Muscle layer of colon (tissue), 2 donors: ENCODE measurements around the gene UTS2R.
"Not testable (repeated sequence)": the region's sequence is repeated elsewhere in the genome, so short reads cannot be mapped to it uniquely, and the experiment has no call there.

Experiments used
- H3K27ac ChIP-seq: one replicate; pipeline ENCODE4 v1.7.0; 2013; ENCODE audit warnings: low read depth, mild to moderate bottlenecking, low read length, moderate library complexity
- H3K27me3 ChIP-seq, 2 donors: one replicate each; pipeline ENCODE4 v1.7.0; 2013; ENCODE audit warnings: low read length in 2 of 2, mild to moderate bottlenecking in 2 of 2; ENCODE audit not compliant: insufficient read depth in 2 of 2, control insufficient read depth in 1 of 2
- H3K36me3 ChIP-seq: one replicate; pipeline ENCODE4 v1.7.0; 2013; ENCODE audit warnings: mild to moderate bottlenecking, low read length; ENCODE audit not compliant: insufficient read depth
- H3K4me1 ChIP-seq: one replicate; pipeline ENCODE4 v1.7.0; 2013; ENCODE audit warnings: mild to moderate bottlenecking, low read length; ENCODE audit not compliant: insufficient read depth
- H3K4me3 ChIP-seq, 2 donors: one replicate each; pipeline ENCODE4 v1.7.0; 2013; ENCODE audit warnings: low read length in 2 of 2, low read depth in 1 of 2, mild to moderate bottlenecking in 1 of 2, moderate library complexity in 1 of 2
- H3K9ac ChIP-seq: one replicate; pipeline ENCODE4 v1.7.0; 2013; ENCODE audit warnings: low read length
- H3K9me3 ChIP-seq: one replicate; pipeline ENCODE4 v1.7.0; 2013; ENCODE audit warnings: mild to moderate bottlenecking, low read length
- donor health status: abdominal sarcoma.
- donor health status: Adenocarcinoma of cecum.

UTS2R gene

GRCh38 chr17:82374626-82375331 is 3.2 kb downstream of the UTS2R start:
- H3K27ac ChIP-seq, result no peak overlapping the region
- H3K36me3 ChIP-seq, result no peaks in the 10 kb centered on the region
- H3K27me3 ChIP-seq, result peaks cover 16 to 68% of the 10 kb centered on the region in 2 donors
- H3K9me3 ChIP-seq, result no peaks in the 10 kb centered on the region
- peaks cover 9% of the 10 kb centered on the region for H3K4me1 ChIP-seq
- no peak overlapping the region for H3K4me3 ChIP-seq
- H3K9ac ChIP-seq, result no peak overlapping the region

- Histone ChIP-seq H3K9ac (no peak overlapping the region), H3K4me1 (peaks cover 8% of the 10 kb centered on the region), H3K9me3 (no peaks in the 10 kb centered on the region), H3K36me3 (no peaks in the 10 kb centered on the region), H3K4me3 (no peak overlapping the region), H3K27ac (no peak overlapping the region), H3K27me3 (peaks cover 15 to 64% of the 10 kb centered on the region in 2 donors)
Observed at GRCh38 chr17:82375359-82376041, 3.9 kb downstream of the UTS2R start.

GRCh38 chr17:82376042-82376730 is 4.6 kb downstream of the UTS2R start:
- Histone ChIP-seq H3K36me3 (no peaks in the 10 kb centered on the region), H3K27me3 (peaks cover 8 to 57% of the 10 kb centered on the region in 2 donors), H3K27ac (no peak overlapping the region), H3K9ac (no peak overlapping the region), H3K4me3 (no peak overlapping the region), H3K4me1 (peaks cover 1% of the 10 kb centered on the region), H3K9me3 (no peaks in the 10 kb centered on the region)

GRCh38 chr17:82377294-82377693 is 5.7 kb downstream of the UTS2R start:
- peaks cover 7 to 48% of the 10 kb centered on the region in 2 donors for H3K27me3 ChIP-seq
- not testable (repeated sequence) for H3K4me1 ChIP-seq, H3K9me3 ChIP-seq, H3K4me3 ChIP-seq, H3K36me3 ChIP-seq, H3K27ac ChIP-seq, H3K9ac ChIP-seq

GRCh38 chr17:82377924-82378740 is 6.6 kb downstream of the UTS2R start:
- Histone ChIP-seq H3K27ac (no peak overlapping the region), H3K4me1 (no peaks in the 10 kb centered on the region), H3K36me3 (no peaks in the 10 kb centered on the region), H3K9ac (no peak overlapping the region), H3K4me3 (no peak overlapping the region), H3K27me3 (peaks cover 7 to 48% of the 10 kb centered on the region in 2 donors), H3K9me3 (no peaks in the 10 kb centered on the region)

GRCh38 chr17:82378741-82379021 is 7.1 kb downstream of the UTS2R start:
- Histone ChIP-seq H3K36me3 (no peaks in the 10 kb centered on the region), H3K9ac (no peak overlapping the region), H3K4me1 (no peaks in the 10 kb centered on the region), H3K27ac (no peak overlapping the region), H3K27me3 (peaks cover 7 to 48% of the 10 kb centered on the region in 2 donors), H3K4me3 (no peak overlapping the region), H3K9me3 (no peaks in the 10 kb centered on the region)

- no peak overlapping the region for H3K27ac ChIP-seq
- H3K27me3 ChIP-seq, result peaks cover 13 to 49% of the 10 kb centered on the region in 2 donors
- no peaks in the 10 kb centered on the region for H3K36me3 ChIP-seq
- no peaks in the 10 kb centered on the region for H3K4me1 ChIP-seq
- no peak overlapping the region for H3K9ac ChIP-seq
- no peaks in the 10 kb centered on the region for H3K9me3 ChIP-seq
- no peak overlapping the region for H3K4me3 ChIP-seq
Observed at GRCh38 chr17:82380860-82381702, 9.5 kb downstream of the UTS2R start.

GRCh38 chr17:82381703-82382009 is 10.1 kb downstream of the UTS2R start:
- H3K4me1 ChIP-seq, H3K27ac ChIP-seq, H3K9ac ChIP-seq, H3K4me3 ChIP-seq, H3K36me3 ChIP-seq, H3K9me3 ChIP-seq: not testable (repeated sequence)
- H3K27me3 ChIP-seq, result peaks cover 16 to 50% of the 10 kb centered on the region in 2 donors

- H3K9me3 ChIP-seq, H3K9ac ChIP-seq, H3K4me1 ChIP-seq, H3K4me3 ChIP-seq, H3K36me3 ChIP-seq, H3K27ac ChIP-seq: not testable (repeated sequence)
- H3K27me3 ChIP-seq, result peaks cover 18 to 57% of the 10 kb centered on the region in 2 donors
Observed at GRCh38 chr17:82382220-82382932, 10.8 kb downstream of the UTS2R start.

GRCh38 chr17:82382933-82383255 is 11.3 kb downstream of the UTS2R start:
- Histone ChIP-seq H3K9me3 (no peaks in the 10 kb centered on the region), H3K27me3 (peaks cover 18 to 61% of the 10 kb centered on the region in 2 donors), H3K27ac (no peak overlapping the region), H3K4me1 (no peaks in the 10 kb centered on the region), H3K9ac (no peak overlapping the region), H3K4me3 (no peak overlapping the region), H3K36me3 (no peaks in the 10 kb centered on the region)
